GM21717 (cell line): Measurements from ENCODE around the gene CEP20.

Source experiments
- ATAC-seq: cut with Tn5 transposase; IDR thresholded peaks from one replicate; pipeline ENCODE4 v1.9.1; 2021; ENCODE audit warnings: mild to moderate bottlenecking, moderate library complexity; ENCODE audit not compliant: unreplicated experiment

The CEP20 gene

GRCh38 chr16:15835136-15835878 is 53.1 kb downstream of the CEP20 start:
- no peak for ATAC-seq

- ATAC-seq, result no peak
These were observed 53.9 kb downstream of the CEP20 start for GRCh38 chr16:15834502-15834901.

DNA sequence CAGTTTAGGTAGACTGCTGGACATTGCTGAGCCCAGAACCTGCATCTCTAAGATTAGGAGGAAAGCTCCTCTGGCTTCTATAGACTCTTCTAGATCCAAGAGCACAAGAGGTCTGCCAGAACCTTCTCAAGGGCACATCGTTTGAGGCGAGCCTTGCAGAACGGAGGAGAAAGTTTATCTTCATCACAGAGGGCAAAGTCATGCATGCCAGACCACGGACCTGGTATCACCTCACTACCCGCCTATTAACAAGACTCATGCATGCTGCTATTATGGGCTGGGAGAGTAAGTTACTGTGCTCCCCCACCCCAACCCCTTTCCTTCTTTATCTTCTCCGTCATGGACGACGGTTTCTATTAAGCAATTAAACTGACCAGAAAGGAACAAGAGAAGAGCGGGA is 54.9 kb downstream of the CEP20 start:
- no peak for ATAC-seq

GRCh38 chr16:15832241-15832640 is 56.2 kb downstream of the CEP20 start:
- ATAC-seq, result no peak

- no peak for ATAC-seq
These were observed 57.5 kb downstream of the CEP20 start for GRCh38 chr16:15830832-15831451.

GRCh38 chr16:15829460-15829859 is 58.9 kb downstream of the CEP20 start:
- no peak for ATAC-seq

DNA sequence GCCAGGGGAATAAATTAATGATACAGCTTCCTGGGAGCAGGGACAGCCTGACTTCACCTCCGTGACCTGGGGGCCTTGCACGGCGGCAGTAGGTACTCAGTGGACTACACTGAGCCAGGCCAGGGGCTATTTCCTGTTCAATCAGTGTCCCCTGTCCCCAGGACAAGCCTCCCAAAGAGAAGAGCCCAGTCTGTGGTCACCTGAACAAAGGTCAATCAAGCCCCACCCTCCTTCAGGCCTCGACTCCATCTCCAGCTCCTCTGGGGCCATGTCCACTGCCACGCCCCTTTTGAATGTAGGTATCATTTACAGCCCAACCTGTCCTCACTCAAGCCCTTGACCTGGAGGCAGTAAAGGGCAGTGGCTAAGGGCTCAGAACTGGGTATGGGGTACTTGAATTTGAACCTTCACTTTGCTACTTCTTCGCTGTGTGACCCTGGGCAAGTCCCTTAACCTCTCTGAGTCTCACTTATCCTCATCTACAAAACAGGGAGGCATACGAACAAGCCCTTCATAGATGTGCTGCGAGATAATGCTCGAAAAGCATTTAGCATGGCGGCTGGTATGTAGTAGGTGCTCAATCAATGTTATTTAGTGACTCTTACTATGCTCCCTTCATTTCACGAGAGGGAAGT is 60.6 kb downstream of the CEP20 start:
- ATAC-seq, result no peak

DNA sequence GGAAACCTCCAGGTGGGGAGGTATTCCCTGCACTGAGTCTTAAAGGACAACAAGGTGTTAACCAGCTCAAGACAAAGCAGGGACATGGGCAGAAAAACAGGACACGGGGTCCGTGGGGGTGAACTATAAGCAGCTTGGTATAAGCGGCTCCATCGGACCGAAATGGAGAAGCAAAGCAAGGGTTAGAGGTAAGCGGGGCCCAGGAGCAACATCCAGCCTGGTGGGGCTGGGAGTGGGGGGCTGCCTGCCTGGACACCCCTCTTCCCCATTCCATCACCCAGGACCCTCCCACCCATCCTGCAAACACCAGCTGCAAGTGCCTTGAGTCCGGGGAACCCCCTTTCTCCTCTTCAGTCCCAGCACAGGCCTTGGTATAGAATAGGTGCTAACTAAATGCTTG is 61.1 kb downstream of the CEP20 start:
- ATAC-seq, result no peak

DNA sequence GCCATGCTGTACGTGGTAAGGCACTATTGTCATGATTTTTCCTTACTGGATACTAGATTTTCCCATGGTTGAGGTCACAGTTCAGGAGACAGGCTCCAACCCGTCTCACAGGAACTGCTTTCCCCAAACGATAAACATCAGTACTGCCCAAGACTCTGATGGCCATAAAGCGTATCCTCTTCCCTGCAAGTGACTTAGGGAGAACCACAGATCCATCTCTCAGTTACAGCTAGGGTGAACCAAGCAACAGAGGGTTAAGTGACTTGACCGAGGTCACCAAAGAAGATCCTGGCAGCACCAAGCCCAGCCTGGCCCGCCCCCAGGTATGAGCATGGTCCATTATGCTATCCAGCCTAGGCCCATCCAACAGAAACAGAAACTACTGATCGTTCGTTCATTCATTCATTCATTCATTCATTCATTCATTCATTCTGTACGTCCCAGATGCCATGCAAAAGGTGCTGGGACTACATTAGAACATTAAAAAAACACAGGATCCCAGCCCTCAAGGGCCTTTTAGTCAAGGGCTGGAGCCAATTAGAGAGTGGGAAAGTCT is 62.6 kb downstream of the CEP20 start:
- no peak for ATAC-seq

GRCh38 chr16:15822957-15823356 is 65.4 kb downstream of the CEP20 start:
- no peak for ATAC-seq

DNA sequence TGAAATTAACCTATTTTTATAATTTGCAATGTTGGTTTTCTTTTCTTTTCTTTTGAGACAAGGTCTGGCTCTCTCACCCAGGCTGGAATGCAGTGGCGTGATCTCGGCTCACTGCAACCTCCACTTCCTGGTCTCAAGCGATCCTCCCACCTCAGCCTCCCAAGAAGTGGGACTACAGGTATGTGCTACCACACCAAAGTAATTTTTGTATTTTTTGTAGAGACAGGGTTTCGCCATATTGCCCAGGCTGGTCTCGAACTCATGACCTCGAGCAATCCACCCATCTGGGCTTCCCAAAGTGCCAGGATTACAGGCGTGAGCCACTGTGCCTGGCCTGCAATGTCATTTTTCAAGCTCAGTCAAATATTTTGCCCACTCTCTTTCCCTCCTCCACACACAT is 67.6 kb downstream of the CEP20 start:
- no peak for ATAC-seq

DNA sequence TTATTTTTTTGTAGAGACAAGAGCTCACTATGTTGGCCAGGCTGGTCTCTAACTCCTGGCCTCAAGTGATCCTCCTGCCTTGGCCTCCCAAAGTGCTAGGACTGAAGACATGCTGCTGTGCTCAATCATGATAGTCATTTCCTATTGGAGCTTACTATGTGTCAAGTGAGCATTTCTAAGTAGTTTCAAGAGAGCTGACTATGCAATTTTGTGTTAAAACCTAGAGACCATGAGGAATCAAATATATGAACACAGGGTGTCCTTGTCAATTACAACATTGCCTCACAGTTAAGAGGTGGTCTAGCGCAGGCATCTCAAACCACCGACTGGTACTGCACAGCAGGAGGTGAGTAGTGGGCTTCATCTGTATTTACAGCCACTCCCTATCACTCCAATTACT is 69.4 kb downstream of the CEP20 start:
- no peak for ATAC-seq

DNA sequence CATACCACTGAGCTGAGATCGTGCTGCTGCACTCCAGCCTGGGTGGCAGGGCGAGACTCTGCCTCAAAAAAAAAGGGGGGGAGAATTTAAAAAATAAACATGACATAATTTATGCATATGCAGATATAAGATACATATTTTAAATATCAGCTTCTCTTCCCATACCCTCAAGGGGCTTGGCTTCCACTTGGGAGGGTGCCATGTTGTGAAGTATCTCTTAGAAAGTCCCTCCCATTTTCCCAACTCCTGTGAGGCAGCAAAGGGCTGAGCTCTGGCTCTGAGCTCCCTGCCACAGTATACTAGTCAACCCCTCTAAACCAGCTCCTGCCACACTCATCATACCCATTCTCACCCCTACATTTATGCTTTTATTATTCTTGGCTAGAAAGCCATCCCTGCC is 71.0 kb downstream of the CEP20 start:
- no peak for ATAC-seq

- ATAC-seq, result no peak
These were observed 72.2 kb downstream of the CEP20 start for GRCh38 chr16:15816228-15816627.
